22Rv1 (cell line): Measurements from ENCODE around the gene FKBP14.

Experiments
- H3K27ac ChIP-seq: fragments of 450-650 bp; 2 replicates; pipeline ENCODE4 v1.5.1; 2017
- CTCF ChIP-seq: fragments of 450-650 bp; IDR thresholded peaks from 2 replicates; pipeline ENCODE4 v1.5.1; 2017; ENCODE audit warnings: mild to moderate bottlenecking
- ZFX ChIP-seq: fragments of 450-650 bp; IDR thresholded peaks from 2 replicates; pipeline ENCODE4 v1.6.1; 2017; ENCODE audit warnings: antibody characterized with exemption, borderline replicate concordance

The FKBP14 gene

GRCh38 chr7:30027740-30028215 is 1.3 kb upstream of the FKBP14 start:
- peak overlapping the region; percentile 81 for H3K27ac ChIP-seq
- TF ChIP-seq ZFX (no peak), CTCF (no peak)

- TF ChIP-seq CTCF (no peak), ZFX (no peak)
- peak overlapping the region; percentile 81 for H3K27ac ChIP-seq
Observed at GRCh38 chr7:30027065-30027456, 559 bp upstream of the FKBP14 start.

- TF ChIP-seq CTCF: no peak
- TF ChIP-seq ZFX: no peak
- H3K27ac ChIP-seq: no peak overlapping the region
Observed at GRCh38 chr7:30023524-30023923, 3.0 kb downstream of the FKBP14 start.

GRCh38 chr7:30022991-30023390 is 3.5 kb downstream of the FKBP14 start:
- no peak for TF ChIP-seq ZFX
- no peak for TF ChIP-seq CTCF

GRCh38 chr7:30020535-30020934 is 6.0 kb downstream of the FKBP14 start:
- no peak overlapping the region for H3K27ac ChIP-seq
- TF ChIP-seq ZFX: no peak
- TF ChIP-seq CTCF: no peak

More at GRCh38 chr7:30022991-30023390, 3.5 kb downstream of the FKBP14 start:
- H3K27ac ChIP-seq: no peak overlapping the region

- TF ChIP-seq CTCF (no peak), ZFX (no peak)
- no peak overlapping the region for H3K27ac ChIP-seq
Observed at GRCh38 chr7:30019960-30020359, 6.5 kb downstream of the FKBP14 start.

GRCh38 chr7:30019387-30019786 is 7.1 kb downstream of the FKBP14 start:
- TF ChIP-seq CTCF (no peak), ZFX (no peak)
- no peak overlapping the region for H3K27ac ChIP-seq
